PFSK-1 (cell line): ENCODE measurements around the gene ETFA.

Source experiments
- FOXP2 ChIP-seq: optimal IDR thresholded peaks from 2 replicates; pipeline ENCODE3; 2011; ENCODE audit warnings: borderline replicate concordance, control low read depth, inconsistent platforms; ENCODE audit not compliant: insufficient read depth; ENCODE audit errors: extremely low read length, extremely low read depth
- POLR2AphosphoS5 ChIP-seq: IDR thresholded peaks from 2 replicates; pipeline ENCODE4 v1.6.1; 2012; ENCODE audit warnings: low read depth, mild to moderate bottlenecking, control low read depth, low read length, moderate library complexity
- SIN3A ChIP-seq: IDR thresholded peaks from 2 replicates; pipeline ENCODE4 v1.6.1; 2012; ENCODE audit warnings: mild to moderate bottlenecking, low read length, moderate library complexity, borderline replicate concordance; ENCODE audit not compliant: insufficient read depth
- TAF1 ChIP-seq: IDR thresholded peaks from 2 replicates; pipeline ENCODE4 v1.6.1; 2012; ENCODE audit warnings: low read length, control low read depth, borderline replicate concordance; ENCODE audit not compliant: insufficient read depth
- TF ChIP-seq, protein P1 (sequence below), 2 experiments: IDR thresholded peaks; 2 replicates each; pipeline versions ENCODE4 v1.6.1 to v1.8.0; 2011 to 2012; ENCODE audit warnings: low read depth in 2 of 2, low read length in 2 of 2, control low read depth in 1 of 2, inconsistent platforms in 1 of 2, mild to moderate bottlenecking in 1 of 2, moderate library complexity in 1 of 2; ENCODE audit not compliant: insufficient read depth in 1 of 2

The ETFA gene

GRCh38 chr15:76217029-76217881, 94.0 kb downstream of the ETFA start:
- TF ChIP-seq POLR2AphosphoS5 (no peak), TAF1 (no peak)
- TF ChIP-seq, protein P1, sequence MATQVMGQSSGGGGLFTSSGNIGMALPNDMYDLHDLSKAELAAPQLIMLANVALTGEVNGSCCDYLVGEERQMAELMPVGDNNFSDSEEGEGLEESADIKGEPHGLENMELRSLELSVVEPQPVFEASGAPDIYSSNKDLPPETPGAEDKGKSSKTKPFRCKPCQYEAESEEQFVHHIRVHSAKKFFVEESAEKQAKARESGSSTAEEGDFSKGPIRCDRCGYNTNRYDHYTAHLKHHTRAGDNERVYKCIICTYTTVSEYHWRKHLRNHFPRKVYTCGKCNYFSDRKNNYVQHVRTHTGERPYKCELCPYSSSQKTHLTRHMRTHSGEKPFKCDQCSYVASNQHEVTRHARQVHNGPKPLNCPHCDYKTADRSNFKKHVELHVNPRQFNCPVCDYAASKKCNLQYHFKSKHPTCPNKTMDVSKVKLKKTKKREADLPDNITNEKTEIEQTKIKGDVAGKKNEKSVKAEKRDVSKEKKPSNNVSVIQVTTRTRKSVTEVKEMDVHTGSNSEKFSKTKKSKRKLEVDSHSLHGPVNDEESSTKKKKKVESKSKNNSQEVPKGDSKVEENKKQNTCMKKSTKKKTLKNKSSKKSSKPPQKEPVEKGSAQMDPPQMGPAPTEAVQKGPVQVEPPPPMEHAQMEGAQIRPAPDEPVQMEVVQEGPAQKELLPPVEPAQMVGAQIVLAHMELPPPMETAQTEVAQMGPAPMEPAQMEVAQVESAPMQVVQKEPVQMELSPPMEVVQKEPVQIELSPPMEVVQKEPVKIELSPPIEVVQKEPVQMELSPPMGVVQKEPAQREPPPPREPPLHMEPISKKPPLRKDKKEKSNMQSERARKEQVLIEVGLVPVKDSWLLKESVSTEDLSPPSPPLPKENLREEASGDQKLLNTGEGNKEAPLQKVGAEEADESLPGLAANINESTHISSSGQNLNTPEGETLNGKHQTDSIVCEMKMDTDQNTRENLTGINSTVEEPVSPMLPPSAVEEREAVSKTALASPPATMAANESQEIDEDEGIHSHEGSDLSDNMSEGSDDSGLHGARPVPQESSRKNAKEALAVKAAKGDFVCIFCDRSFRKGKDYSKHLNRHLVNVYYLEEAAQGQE (IDR thresholded peaks at IDR 0.05; ENCODE audit: insufficient read depth in 1 of 2, low read depth in 2 of 2, low read length in 2 of 2), result no peak

- TF ChIP-seq, protein P1 (IDR thresholded peaks at IDR 0.05; ENCODE audit: insufficient read depth in 1 of 2, low read depth in 2 of 2, low read length in 2 of 2), result no peak
- TF ChIP-seq POLR2AphosphoS5, result no peak
Measured at GRCh38 chr15:76215634-76216033, 95.6 kb downstream of the ETFA start.

GRCh38 chr15:76209942-76210341, 101.3 kb downstream of the ETFA start:
- TF ChIP-seq FOXP2 (no peak), TAF1 (no peak), SIN3A (no peak), POLR2AphosphoS5 (no peak)
- TF ChIP-seq, protein P1 (IDR thresholded peaks at IDR 0.05; ENCODE audit: insufficient read depth in 1 of 2, low read depth in 2 of 2, low read length in 2 of 2), result no peak

GRCh38 chr15:76209523-76209922, 101.7 kb downstream of the ETFA start:
- TF ChIP-seq SIN3A, result no peak
- TF ChIP-seq POLR2AphosphoS5, result no peak
- TF ChIP-seq, protein P1 (IDR thresholded peaks at IDR 0.05; ENCODE audit: insufficient read depth in 1 of 2, low read depth in 2 of 2, low read length in 2 of 2), result no peak
- TF ChIP-seq TAF1, result no peak
- TF ChIP-seq FOXP2, result no peak
